DMS114 treated with DMSO at 0.1 percent for 48 hours (cell line): Measurements from ENCODE around the gene TNFRSF1B.

Experiments used
- DNase-seq: peaks from one replicate; lab custom pipeline; 2025; ENCODE audit not compliant: unreplicated experiment; lab: John Stamatoyannopoulos, UW

TNFRSF1B gene

DNA sequence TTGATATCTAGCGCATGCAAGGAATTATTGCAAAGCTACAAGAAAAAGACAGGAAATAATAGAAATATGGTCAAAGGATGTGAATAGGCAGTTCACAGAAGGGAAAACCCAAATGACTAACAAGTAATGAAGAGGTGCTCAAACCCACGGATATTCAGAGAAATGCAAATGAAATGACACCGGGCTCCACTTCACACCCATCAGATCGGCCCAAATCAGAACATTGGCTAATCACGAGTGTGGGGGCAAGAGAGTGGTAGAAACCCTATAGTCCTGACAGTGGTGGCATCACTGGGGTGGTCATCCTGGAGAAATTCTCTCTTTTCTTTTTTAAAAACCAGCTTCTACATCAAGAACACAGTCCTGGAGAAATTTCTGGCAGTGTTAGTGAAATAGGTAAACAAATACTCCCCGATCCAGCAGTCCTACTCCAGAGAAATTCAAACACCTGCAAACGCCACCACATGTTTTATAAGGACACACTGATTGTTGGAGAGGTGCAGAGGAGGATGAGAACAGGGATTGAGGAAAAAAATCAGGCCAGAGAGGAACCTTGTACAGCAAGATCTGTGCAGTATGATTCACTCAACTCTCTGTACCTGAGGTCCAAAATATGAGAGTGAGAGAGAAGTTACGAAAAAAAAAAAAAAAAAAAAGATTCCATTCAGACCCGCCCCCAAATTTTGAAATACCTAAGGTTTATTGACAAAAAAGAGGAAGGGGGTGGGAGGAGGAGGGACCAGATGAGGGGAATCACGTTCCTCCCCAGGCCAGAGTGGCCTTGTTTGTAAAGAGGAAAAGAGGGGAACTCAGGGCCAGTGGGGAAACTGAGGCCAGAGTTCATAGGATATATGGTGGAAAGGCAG is 9.2 kb upstream of the TNFRSF1B start:
- DNase-seq: no peak

DNA sequence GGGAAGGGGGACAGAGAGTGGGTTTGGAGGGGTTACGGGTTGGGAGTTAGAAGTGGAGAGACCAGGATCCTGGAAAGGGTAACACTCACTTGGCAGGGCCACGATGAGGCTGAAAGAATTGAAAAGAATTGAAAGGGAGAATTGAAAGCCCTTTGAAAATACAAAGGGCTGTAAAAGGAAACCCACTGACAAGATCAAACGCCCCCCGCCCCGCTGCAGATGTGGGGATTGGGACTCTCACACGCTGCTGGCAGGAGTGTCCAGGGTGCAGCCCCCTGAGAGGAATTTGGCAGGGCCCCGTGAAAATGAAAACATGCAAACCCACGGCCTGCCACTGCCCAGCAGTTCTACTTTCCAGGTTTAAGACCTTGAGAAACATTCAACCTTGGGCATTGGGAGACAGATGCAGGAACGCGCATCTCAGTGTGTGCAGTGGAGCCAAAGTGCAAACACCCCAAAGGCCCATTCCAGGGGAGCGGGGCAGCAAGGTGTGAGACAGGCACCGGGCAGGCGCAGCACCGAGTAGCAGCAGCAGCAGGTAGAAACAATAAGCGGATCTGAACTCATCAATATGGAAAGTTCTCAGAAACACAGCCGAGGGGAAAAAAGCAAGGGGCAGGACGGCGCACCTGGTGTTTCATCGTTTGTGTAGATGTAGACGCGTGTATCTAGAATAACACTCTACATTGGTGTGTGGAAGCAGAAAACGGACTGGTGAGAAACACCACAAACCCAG is 8.3 kb upstream of the TNFRSF1B start:
- DNase-seq: no peak

DNA sequence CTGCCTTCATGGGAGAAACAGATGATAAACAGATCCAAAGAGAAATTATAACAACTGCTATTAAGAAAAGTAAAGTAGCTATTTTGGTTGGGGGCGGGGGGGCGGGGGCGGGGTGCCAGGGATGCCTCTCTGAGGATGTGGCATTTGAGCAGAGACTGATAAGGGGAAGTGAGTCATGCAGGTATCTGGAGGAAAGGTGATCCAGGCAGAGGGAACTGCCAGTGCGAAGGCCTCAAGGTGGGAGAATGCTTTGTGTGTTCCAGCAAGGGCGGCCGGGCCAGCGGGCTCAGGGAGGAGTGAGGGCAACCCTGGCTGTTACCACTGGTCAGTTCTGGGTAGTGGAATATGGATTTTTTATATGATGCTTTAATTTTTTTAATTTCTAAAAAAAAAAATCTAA is 7.0 kb upstream of the TNFRSF1B start:
- no peak for DNase-seq

DNA sequence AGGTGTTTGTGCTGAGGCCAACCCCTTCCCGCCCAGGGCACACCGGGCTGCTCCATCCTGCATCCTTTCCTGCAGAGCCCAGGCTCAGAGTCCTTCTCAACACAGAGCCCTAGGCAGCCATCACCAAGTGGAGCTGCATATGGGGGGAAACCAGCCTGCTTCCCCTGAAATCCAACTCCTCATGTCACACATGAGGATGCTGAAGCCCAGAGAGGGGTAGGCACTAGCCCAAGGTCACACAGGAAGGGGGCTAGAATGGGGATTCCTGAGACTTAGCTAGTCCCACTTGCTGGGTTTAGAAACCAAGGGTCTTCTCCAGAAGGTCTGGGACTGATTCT is 5.5 kb upstream of the TNFRSF1B start:
- no peak for DNase-seq

DNA sequence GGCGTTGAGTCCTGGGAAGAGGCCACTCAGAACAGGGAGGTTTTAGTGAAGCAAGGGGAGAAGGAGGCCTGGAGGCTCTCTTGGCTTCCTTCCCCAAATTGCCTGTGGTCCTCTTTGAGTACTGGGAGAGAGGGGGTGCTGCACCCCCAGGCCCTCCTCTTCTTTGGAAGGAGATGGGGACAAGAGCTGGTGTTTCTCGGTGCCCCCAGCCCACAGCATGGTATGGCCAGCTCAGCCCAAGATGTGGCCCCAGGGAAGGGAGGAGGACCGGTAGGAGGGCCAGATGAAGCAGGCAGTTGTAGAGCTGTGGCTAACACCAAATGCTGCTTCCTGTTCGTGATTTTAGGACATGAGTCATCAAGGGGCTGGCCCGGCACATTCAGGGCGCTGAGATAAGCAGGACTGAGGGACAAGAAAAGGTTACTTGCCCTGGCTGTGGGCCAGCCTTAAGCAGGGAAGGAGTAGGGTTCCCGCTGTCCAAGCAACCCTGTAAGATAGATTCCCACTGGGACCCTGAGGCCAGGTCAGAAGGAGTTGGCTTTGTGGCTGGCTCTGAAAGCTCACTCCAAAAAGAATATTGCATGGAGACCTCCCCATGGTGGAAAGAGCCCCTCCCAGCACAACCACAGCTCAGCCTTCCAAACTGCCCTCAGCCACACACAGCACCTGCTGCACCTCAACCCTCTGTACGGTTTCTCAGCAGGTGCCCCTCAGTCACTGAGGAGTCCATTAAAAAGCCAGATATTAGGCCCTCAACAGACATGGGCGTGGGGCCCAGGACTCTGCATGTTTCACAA is 4.9 kb upstream of the TNFRSF1B start:
- no peak for DNase-seq

DNA sequence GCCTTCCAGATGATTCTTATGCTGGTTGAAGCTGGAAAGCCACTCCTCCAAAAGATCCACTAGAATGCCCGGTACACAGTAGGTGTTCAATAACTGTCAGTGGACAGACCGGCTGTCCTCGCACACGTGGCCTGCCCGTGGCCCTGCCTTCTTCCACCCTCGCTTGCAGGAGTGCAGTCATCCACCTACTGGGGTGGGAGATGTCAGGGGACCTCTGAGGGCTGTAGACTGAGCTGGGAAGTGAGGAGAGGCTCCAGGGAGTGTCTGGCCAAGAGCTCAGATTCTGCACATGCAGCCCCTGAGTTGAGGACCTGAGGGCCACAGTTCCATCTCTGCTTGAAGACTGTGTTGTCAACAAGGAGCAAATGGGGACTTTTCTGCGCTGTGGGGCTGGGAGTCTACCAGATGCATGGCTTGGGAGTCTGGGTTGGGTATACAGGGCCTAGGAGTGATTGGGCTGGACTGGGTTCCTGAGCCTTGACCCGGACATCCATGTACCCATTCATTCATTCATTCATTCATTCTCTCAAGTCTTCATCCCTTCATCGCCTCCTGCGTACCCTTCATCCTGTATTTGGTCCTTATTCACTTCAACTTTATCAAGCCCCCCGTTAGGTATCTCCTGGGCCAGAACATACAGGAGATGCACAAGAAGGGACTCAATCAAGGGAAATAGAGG is 4.2 kb upstream of the TNFRSF1B start:
- DNase-seq: no peak

DNA sequence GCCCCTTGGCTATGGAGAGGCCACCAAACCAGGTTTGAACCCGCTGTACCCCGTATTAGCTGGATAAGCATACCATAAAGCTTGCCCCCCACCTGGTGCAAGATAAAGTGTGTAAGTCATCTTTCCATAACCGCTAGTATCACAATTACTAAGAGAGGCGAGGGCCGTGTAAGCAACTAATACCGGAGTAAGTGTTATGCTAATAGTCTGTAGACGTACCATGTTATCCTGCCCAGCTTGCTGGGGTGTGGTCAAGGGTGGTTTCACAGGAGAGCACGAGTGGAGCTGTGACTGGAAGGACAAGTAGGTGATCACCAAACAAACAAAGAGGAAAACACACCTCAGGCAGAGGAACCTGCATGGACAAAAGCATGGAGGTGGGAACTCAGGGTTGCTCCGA is 3.6 kb upstream of the TNFRSF1B start:
- no peak for DNase-seq

DNA sequence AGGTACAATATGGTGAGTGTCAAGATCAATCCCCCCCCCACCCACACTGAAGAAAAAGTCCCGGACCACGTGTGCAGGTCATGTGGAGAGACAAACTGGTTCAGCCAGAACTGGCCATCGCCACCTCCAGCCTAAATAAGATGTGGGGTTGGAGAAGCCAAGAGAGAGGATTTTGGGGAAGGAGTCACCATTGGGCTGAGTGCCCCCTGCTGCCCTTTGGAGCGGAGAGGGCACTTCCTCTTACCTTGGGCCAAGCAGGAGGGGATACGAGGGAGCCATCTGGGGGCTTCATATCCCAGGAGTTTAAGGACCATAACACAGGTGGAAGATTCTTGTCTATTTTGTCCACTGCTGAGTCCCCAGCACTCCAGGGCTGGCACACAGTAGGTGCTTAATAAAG is 2.6 kb upstream of the TNFRSF1B start:
- DNase-seq: no peak

DNA sequence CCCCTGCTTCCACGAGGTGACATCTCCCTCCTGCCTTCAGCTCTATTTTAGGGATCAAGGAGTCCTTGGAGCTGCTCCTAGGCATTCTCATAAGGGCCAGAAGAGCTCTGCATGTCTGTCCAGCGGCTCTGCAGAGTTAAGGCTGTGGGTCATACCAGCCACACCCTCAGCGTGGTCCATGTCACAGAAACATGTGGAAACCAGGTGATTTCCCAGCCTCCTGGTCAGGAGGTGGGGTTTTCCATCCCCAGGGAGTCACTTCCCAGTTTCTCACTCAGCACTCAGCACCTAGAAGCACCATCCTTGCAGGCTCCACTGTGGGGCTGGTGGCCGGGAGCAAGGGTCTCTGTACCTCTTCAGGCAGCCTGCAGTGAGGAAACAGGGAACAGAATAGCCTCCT is 1.4 kb upstream of the TNFRSF1B start:
- DNase-seq: no peak

DNA sequence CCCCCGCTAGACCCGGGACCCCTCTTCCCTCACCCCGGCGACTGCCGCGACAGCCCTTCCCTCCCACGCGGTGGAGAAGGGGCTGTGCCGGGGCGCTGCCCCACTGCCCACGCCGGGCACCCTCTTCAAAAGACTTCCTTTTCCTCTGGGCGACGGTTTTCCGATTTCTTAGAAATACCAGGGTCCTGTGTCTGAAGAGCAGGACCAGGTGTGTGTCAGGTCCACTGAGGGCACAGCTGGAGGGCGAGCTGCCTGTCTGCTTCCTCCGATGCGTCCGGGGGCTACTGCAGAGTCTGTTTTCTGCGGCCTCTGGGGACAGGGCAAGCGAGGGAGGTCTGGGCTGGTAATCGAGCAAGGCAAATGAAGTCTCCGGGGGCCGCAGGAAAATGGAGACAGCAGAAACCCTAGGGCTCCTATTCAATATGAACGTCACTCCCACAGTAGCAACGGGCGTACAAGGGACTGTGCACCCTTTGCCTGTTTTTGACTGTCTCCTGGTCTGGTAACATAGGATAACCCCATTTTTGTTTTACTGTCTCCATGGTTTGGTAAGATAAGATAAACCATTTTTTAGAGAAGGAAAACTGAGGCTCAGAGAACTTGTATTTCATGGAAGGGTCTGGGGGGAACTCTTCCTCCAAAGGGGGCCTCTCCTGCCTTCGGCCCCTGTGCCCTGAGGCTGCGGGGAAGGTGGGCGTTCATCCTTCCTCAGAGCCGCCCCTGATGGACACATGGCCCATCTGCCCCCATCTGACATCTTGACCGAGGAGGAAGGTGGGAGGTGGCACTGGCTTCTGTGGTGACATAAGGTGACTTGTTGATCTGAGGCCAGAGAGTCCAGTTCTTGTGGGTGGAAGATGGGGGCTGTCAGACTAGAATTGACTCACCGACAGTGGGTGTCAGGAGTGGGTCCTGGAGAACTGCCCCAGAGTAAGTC is 970 bp downstream of the TNFRSF1B start:
- no peak for DNase-seq

DNA sequence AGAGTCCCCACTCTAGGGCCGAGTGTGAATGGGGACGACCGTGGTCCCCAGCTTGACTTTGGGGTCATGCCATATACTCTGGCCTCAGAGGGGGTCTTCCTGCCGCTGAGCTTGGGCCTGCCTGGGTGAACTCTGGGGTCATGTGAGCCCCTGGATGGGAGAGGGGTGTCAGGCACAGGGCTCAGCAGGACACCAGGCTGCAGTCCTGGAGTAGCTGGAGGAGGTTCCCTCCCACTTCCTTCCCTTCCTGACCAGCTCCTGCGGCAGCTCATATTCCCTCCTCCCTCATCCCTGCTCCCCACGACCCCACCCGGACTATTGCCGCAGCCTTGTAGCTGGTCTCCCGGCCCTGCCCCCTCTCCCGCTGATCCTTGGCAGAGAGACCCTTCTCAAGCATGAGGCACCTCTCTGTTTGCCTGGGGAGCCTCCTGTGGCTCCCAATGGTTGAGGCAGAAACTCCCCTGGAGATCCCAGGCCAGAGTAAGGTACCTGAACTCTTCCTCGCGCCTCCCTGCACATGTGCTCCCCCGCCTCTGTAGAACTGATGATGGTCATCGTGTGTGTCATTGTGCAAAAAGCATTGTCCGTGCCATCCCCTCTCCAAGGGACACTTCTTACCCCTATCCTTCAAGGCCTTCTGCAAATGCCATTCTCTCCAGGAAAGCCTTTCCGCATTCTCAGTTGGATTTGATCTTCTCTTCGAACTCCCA is 1.8 kb downstream of the TNFRSF1B start:
- no peak for DNase-seq

DNA sequence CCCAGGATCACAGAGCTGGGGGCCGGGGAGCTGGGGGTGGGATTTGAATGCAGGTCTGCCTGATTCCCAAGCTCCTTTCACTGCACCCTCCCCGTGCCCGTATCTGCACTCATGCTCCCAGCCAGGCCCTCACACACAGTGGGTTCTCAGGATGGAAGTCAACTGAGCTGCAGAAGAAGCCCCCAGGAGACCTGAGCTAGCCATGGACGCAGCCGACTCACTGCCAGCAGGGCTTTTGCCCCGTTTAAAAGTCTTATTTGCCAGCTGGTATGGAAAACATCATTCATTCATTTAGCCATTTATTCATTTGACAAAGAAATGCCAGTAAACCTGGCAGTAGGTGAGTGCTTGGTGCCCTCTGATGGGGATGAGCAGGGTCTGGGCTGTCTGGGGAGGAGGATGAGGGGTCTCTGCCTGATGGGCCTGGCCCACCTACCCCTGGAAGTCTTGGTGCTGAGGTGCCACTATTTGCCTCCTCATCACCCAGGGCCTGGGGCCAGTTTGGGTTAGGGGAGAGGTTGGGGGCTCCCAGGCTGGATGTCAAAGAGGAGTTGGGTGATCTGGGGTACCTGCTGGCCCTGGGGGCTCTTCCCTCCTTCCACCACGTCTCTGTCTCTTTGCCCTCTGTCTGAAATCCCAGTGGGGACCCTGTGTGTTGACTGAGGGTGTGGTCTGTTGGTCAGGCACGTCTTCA is 2.8 kb downstream of the TNFRSF1B start:
- no peak for DNase-seq

DNA sequence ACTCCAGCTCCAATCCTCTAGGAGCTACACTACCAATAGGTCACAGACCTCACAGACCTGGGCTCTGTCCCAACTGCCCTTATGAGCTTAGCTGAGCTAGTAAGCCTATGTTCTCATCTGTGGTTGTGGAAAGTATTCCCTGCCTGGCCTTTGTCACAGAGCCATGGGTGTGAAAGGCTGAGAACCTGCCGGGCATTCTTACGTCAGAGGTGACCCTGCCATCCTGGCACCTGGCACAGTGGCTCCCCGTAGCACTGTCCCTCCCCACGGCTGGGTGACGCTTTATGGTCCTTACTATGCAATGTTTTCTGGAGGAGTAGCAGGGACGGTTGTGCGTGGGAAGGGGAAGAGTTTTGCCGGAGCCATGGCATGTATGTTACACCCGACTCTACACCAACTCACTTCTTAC is 3.5 kb downstream of the TNFRSF1B start:
- no peak for DNase-seq

DNA sequence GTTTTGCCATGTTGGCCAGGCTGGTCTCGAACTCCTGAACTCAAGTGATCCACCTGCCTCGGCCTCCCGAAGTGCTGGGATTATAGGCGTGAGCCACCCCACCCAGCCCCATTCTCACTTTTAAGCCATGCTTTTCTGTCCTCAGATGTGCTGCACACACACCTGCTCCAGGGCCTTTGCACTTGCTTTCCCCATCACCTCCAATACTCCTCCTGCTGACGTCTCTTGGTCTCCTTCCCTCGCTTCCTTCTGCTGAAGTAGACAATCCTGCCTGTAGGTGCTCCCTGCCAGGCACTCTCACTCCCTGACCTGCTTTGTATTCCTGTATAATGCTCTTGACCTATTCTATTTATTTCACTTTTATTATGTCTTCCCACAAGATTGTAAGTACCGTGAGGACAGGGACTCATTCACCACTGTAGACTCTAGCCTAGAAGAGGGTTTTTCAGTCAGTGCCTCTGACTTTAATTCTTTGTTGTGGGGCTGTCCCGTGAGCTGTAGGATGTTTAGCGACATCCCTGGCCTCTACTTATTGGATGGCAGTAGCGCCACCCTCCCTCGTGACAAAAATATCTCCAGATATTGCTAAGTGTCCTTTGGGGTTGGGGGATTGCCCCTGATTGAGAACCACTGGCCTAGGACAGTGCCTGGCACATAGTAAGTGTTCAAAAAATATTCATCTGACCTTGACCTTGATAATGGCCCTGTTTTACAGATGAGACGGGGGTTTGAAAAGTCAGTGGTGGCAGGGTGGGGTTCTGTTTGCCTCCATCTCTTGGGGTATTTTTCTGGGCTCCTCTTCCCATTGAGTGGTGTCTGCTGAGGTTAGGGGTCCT is 4.6 kb downstream of the TNFRSF1B start:
- no peak for DNase-seq

DNA sequence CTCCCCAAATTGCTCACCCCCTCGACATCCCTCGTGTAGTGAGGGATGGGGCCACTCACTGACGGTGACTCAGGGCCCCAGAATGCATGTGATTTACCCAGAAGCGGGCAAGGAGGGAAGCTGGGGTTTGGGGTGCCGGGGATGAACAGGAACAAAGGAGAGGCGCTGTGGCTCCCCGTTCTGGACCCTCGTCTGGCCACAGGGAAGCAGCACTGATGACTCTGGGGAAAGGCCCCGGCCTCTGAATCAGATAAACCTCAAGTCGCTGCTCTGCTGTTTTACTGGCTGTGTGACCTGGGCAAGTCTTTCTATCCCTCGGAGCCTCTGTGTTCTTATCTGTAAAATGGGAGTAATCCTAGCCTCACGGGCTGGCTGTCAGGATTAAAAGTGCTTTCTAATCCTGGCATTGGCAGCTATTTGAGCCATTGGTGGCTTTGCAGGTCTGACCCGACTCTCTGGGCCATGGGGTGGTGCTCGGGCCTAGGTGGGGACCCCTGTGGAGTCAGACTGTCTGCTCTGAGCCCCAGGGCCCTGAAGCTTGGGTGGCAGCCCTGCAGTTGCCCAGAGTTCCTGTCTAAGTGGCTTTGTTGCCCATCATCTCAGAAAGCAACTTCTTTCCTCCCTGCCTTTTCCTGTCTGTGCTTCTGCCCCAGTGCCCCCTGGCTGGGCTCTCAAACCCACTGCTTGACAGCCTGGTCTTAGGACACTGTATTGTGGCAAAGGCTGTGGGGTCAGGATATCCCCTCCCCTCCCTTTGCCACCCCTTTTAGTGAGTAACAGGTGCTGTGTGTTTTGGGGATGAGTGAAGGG is 5.5 kb downstream of the TNFRSF1B start:
- no peak for DNase-seq

DNA sequence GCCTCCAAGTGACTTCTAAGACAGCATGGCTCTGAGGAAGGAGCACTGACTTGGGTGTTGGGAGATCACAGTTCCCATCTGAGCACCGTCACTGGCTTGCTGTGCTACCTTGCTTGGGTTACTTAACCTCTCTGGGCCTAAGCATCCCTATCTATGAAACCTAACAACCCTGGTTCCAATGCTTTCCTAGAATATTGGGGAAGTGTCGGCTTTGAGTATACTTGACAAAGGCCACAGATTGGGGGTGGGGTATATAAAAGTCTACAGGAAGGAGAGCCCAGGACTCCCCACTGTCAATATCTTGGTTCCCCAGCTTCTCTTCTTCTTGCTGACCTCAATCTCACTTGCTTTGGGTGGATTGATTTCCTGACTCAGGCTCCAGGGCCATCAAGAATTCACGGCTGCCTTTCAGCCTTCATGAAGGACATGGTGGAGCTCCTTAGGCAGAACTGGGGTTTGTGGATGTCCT is 6.3 kb downstream of the TNFRSF1B start:
- DNase-seq: no peak

DNA sequence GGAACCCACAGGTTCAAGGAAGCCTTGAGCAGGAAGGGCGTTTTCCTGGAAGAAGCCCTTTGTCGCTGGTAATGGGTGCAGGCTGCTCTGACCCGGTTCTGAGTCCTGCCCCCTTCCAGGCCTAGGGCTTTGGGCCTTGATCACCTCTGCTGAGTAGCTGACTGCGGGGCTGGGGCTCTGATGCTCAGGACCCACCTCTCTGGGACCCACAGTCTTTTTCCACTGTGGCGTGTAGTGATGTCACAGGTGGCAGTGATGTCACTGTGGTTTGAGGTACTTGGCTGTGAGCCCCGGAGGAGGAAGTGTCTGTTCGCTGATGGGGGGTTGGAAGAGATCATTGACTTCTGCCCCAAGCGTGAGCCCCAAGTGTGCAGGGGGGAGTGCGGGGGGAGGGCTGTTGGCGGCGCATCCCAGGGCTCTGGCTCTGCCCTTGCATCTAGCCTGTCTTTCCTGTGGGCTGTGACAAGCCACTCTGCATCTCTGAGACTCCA is 6.9 kb downstream of the TNFRSF1B start:
- DNase-seq: no peak
